DOHH2 (cell line): Measurements from ENCODE around the gene MPPED1.

ENCODE experiments used
- CTCF ChIP-seq: fragments of 200-600 bp; sonication (generic); IDR thresholded peaks from one replicate; pipeline ENCODE4 v1.5.1; 2014; ENCODE audit warnings: antibody characterized with exemption, mild to moderate bottlenecking, low read depth, low read length; ENCODE audit not compliant: poor library complexity, severe bottlenecking
- EZH2phosphoT487 ChIP-seq: fragments of 200-600 bp; sonication (generic); IDR thresholded peaks from 2 replicates; pipeline ENCODE4 v1.6.1; 2017; ENCODE audit warnings: borderline replicate concordance, mild to moderate bottlenecking, antibody characterized with exemption, low read length, moderate library complexity, mixed read lengths

- TF ChIP-seq CTCF (no peak), EZH2phosphoT487 (no peak)
Observed at GRCh38 chr22:43411040-43411868, 560 bp upstream of the MPPED1 start.
